Measurements from ENCODE around the gene ENTPD5.
"Not testable (repeated sequence)": the region's sequence is repeated elsewhere in the genome, so short reads cannot be mapped to it uniquely, and the experiment has no call there.

ENTPD5 gene

DNA sequence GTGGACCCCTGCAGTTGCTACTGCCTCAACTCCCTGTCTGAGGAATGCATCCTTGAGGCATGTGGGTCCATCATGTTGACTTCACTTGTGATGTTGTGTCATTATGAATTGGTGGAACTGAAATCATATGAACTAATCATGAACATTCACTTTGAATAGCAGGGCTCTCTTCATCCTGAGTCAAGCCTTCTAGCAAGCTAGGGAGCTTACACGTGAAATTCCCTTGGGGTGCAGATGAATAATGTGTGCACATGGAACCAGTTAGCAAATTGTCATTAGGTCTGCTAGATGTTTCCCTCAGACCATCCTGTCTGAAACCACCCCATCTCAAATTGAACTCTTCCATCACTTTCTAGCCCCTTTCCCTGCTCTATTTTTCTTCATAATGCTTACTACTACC lies 65.4 kb downstream of the ENTPD5 start:
- in situ Hi-C loops (cut with HindIII; ENCODE audit: low pct_ligation_motif_present, low pct_unique_long_range_greater_than_20kb, low sequenced_read_pairs): no loop called here
- no peak for DNase-seq

GRCh38 chr14:73949752-73950734 lies 69.0 kb downstream of the ENTPD5 start, which contains the start of the genes COQ6 and FAM161B:
TSS of gene COQ6 (plus strand) at chr14:73950302. CDS start at chr14:73950333, 31 bp downstream.
TSS of gene FAM161B (minus strand) at chr14:73950094. CDS start at chr14:73950026, 68 bp downstream.
- in situ Hi-C loops (cut with HindIII; ENCODE audit: low pct_ligation_motif_present, low pct_unique_long_range_greater_than_20kb, low sequenced_read_pairs): no loop called here
- peak; percentile 96 for DNase-seq

DNA sequence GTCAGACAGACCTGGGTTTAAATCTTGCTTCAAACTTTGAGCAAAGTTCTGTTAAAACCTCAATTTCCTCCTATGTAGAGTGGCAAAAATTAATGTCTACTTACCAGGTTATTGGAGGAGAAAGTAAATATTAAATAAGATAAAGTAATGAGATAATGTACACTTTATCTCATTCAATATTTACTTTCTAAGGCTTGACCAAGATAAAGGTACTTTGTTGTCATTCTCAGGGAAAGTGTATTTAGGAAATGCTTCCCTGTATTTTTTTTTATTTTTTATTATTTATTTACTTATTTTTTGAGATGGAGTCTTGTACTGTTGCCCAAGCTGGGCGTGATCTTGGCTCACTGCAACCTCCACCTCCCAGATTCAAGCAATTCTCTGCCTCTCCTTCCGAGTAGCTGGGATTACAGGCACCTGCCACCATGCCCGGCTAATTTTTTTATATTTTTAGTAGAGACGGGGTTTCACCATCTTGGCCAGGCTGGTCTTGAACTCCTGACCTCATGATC lies 73.9 kb downstream of the ENTPD5 start:
- no peak for DNase-seq
- in situ Hi-C loops (cut with HindIII; ENCODE audit: low pct_ligation_motif_present, low pct_unique_long_range_greater_than_20kb, low sequenced_read_pairs): no loop called here

- in situ Hi-C loops (cut with HindIII; ENCODE audit: low pct_ligation_motif_present, low pct_unique_long_range_greater_than_20kb, low sequenced_read_pairs): no loop called here
- DNase-seq: no peak
Observed at GRCh38 chr14:73944432-73945158, 74.5 kb downstream of the ENTPD5 start.

GRCh38 chr14:73943083-73943482 lies 76.0 kb downstream of the ENTPD5 start:
- DNase-seq: peak; percentile 5
- in situ Hi-C loops (cut with HindIII; ENCODE audit: low pct_ligation_motif_present, low pct_unique_long_range_greater_than_20kb, low sequenced_read_pairs): no loop called here

- DNase-seq: no peak
- in situ Hi-C loops (cut with HindIII; ENCODE audit: low pct_ligation_motif_present, low pct_unique_long_range_greater_than_20kb, low sequenced_read_pairs): no loop called here
Observed at GRCh38 chr14:73942180-73942579, 76.9 kb downstream of the ENTPD5 start.

- no peak for DNase-seq
- in situ Hi-C loops (cut with HindIII; ENCODE audit: low pct_ligation_motif_present, low pct_unique_long_range_greater_than_20kb, low sequenced_read_pairs): no loop called here
Observed at GRCh38 chr14:73937012-73937411, 82.1 kb downstream of the ENTPD5 start.

DNA sequence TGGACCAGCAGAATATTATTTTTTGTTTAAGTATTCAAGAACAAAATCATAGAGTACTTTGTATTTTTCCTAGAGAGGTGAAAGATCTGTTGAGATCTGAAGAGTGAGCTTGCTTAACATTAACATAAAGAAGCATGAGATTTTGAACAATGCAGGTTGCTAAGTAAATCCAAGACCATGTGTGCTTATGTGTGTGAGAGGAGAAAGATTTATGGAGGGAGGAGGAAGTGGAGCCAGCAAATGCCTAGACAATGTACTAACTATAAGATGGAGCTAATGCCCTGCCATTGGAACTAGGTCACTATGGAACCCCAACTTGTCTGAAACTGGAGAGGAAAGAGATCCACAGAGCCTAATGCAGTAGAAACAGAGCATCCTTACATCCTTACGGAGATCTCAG lies 82.5 kb downstream of the ENTPD5 start:
- in situ Hi-C loops (cut with HindIII; ENCODE audit: low pct_ligation_motif_present, low pct_unique_long_range_greater_than_20kb, low sequenced_read_pairs): no loop called here
- DNase-seq: no peak

DNA sequence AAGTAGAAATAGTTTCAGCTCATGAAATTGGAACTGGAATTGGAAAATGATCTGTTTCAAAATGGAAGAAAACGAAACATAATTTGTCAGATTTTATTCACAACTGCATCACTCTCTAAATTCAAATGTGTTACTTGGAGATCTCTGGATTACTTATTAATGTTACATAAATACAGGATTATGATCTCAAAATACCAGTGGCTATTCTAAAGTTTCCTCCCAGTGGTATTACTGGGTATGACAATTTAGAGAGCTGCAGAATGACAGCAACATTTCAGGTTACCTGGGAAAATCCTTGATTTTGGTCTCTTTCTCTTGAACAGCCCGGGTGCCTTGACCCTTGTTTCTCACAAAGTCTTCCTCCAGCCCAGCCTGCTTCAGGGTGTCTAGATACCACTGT lies 83.4 kb downstream of the ENTPD5 start:
- in situ Hi-C loops (cut with HindIII; ENCODE audit: low pct_ligation_motif_present, low pct_unique_long_range_greater_than_20kb, low sequenced_read_pairs): no loop called here
- DNase-seq: peak; percentile 40

- in situ Hi-C loops (cut with HindIII; ENCODE audit: low pct_ligation_motif_present, low pct_unique_long_range_greater_than_20kb, low sequenced_read_pairs): no loop called here
- DNase-seq: no peak
Observed at GRCh38 chr14:73924337-73924736, 94.8 kb downstream of the ENTPD5 start.

GRCh38 chr14:73919457-73919856 lies 99.6 kb downstream of the ENTPD5 start:
- in situ Hi-C loops (cut with HindIII; ENCODE audit: low pct_ligation_motif_present, low pct_unique_long_range_greater_than_20kb, low sequenced_read_pairs): not testable (repeated sequence)

GRCh38 chr14:73916324-73916723 lies 102.8 kb downstream of the ENTPD5 start:
- no peak for DNase-seq
- in situ Hi-C loops (cut with HindIII; ENCODE audit: low pct_ligation_motif_present, low pct_unique_long_range_greater_than_20kb, low sequenced_read_pairs): no loop called here

More at GRCh38 chr14:73919457-73919856, 99.6 kb downstream of the ENTPD5 start:
- DNase-seq: not testable (repeated sequence)

GRCh38 chr14:73913256-73913655 lies 105.8 kb downstream of the ENTPD5 start:
- DNase-seq: no peak
- in situ Hi-C loops (cut with HindIII; ENCODE audit: low pct_ligation_motif_present, low pct_unique_long_range_greater_than_20kb, low sequenced_read_pairs): no loop called here

DNA sequence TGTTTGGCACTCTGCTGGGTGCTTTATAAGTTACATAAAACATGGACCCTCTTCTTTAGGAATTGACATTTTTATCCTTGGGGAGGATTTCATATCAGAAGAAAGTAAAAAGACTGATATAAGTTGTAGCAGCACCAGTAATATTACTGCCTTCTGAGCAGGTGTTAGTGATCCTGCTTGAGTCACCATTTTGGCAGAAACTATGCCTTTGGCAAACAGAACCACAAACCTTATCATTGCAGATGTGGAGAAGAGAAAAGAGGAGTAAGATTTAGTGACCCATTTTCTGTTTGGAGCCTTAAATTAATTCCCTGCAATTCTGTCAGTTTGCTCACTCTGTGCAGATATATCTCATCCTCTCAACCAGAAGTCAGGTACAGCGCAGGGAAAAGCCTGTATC lies 109.4 kb downstream of the ENTPD5 start:
- DNase-seq: no peak
- in situ Hi-C loops (cut with HindIII; ENCODE audit: low pct_ligation_motif_present, low pct_unique_long_range_greater_than_20kb, low sequenced_read_pairs): no loop called here
